C4-2B (cell line): Measurements from ENCODE around the gene ERICH6.
"Not testable (repeated sequence)": the region's sequence is repeated elsewhere in the genome, so short reads cannot be mapped to it uniquely, and the experiment has no call there.

ENCODE experiments used
- H3K27ac ChIP-seq: fragments of 450-650 bp; 2 replicates; pipeline ENCODE4 v1.5.1; 2017
- ZFX ChIP-seq: fragments of 450-650 bp; IDR thresholded peaks from 2 replicates; pipeline ENCODE4 v1.6.1; 2017
- TF ChIP-seq, protein P1 (sequence below): fragments of 450-650 bp; conservative IDR thresholded peaks from 2 replicates; pipeline ENCODE4 v1.5.1; 2017; ENCODE audit warnings: mild to moderate bottlenecking

ERICH6 gene

DNA sequence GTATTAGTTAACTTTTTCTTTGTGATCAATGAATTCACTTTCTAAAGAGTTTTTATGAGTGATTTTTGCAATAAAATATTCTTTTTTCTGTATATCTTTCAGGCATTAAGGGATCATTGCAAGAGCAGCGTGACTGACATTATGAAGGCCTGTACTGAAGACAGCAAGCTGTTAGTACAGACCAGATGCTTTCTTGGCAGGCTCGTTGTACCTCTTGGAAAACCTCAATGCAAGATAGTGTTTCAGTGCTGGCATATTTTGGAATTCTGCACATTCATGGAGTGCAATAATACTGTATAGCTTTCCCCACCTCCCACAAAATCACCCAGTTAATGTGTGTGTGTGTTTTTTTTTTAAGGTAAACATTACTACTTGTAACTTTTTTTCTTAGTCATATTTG, 76.2 kb downstream of the ERICH6 start:
- TF ChIP-seq ZFX: no peak
- TF ChIP-seq, protein P1, sequence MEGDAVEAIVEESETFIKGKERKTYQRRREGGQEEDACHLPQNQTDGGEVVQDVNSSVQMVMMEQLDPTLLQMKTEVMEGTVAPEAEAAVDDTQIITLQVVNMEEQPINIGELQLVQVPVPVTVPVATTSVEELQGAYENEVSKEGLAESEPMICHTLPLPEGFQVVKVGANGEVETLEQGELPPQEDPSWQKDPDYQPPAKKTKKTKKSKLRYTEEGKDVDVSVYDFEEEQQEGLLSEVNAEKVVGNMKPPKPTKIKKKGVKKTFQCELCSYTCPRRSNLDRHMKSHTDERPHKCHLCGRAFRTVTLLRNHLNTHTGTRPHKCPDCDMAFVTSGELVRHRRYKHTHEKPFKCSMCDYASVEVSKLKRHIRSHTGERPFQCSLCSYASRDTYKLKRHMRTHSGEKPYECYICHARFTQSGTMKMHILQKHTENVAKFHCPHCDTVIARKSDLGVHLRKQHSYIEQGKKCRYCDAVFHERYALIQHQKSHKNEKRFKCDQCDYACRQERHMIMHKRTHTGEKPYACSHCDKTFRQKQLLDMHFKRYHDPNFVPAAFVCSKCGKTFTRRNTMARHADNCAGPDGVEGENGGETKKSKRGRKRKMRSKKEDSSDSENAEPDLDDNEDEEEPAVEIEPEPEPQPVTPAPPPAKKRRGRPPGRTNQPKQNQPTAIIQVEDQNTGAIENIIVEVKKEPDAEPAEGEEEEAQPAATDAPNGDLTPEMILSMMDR: no peak

GRCh38 chr3:150626148-150626930, 77.4 kb downstream of the ERICH6 start:
- H3K27ac ChIP-seq: no peak overlapping the region
- no peak for TF ChIP-seq ZFX

More for the DNA sequence above, 76.2 kb downstream of the ERICH6 start:
- no peak overlapping the region for H3K27ac ChIP-seq

GRCh38 chr3:150623945-150624344, 79.8 kb downstream of the ERICH6 start:
- TF ChIP-seq, protein P1: no peak
- no peak for TF ChIP-seq ZFX
- H3K27ac ChIP-seq: no peak overlapping the region

- H3K27ac ChIP-seq: not testable (repeated sequence)
Measured at GRCh38 chr3:150622955-150623354, 80.8 kb downstream of the ERICH6 start.

- TF ChIP-seq, protein P1: no peak
- TF ChIP-seq ZFX: no peak
- no peak overlapping the region for H3K27ac ChIP-seq
Measured at GRCh38 chr3:150620002-150620689, 83.6 kb downstream of the ERICH6 start.

GRCh38 chr3:150613709-150614480, 89.8 kb downstream of the ERICH6 start:
- TF ChIP-seq, protein P1: no peak
- no peak for TF ChIP-seq ZFX
- no peak overlapping the region for H3K27ac ChIP-seq

DNA sequence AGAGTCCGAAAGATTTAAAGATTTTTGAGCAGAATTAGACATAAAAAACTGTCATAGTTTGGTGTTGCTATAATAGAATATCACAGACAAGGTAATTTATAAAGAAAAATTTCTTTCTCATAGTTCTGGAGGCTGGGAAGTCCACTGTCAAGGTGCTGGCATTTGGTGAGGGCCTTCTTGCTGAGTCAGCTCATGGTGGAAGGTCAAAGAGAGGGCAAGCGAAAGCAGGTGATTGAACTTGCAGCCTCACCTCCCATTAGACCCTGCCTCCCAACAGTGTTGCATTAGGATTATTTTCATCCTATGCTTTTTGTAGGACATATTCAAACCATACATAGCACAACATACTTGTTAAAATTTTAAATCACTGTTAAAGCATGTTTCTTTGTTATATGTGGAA, 90.7 kb downstream of the ERICH6 start:
- TF ChIP-seq, protein P1: no peak
- no peak for TF ChIP-seq ZFX
- no peak overlapping the region for H3K27ac ChIP-seq

- no peak for TF ChIP-seq ZFX
- TF ChIP-seq, protein P1: no peak
- no peak overlapping the region for H3K27ac ChIP-seq
Measured at GRCh38 chr3:150612494-150612893, 91.2 kb downstream of the ERICH6 start.
